ENCODE data around the gene SSRP1.

DNA sequence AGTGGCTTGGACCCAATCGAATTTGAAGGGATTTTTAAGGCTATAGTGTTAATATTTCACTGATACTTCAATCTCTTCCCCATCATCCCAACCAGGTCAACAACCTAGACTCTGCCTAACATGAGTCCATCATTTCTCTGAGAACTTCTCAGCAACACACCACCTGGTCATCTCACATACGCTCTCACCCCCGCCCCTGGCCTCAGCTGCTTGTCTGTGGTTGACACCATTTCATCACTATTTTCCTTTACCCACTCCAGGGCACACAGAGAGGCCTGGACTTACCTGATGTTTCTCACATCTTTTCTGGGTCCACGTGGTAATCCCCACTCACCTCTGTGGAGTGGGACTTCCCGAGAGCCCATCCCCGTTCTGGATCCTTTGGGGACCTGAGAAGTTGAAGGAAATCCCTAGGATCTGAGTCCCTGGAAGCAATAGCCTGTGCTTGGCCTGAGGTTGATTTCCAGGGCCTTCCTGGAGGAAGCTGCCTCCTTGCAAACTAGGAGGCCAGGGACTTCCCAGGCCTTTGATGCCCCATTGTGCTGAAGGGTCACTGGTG, 5.6 kb upstream of the SSRP1 start:
- TF ChIP-seq ZNF274 (IDR thresholded peaks at IDR 0.05; ENCODE audit: low read depth, low read length) = no peak
- TF ChIP-seq YY1 (IDR thresholded peaks at IDR 0.05; ENCODE audit: insufficient read depth, insufficient read length) = no peak
- TF ChIP-seq SUZ12 (IDR thresholded peaks at IDR 0.05; ENCODE audit: extremely low read depth, insufficient read depth, insufficient read length) = no peak
